ENCODE results near the gene PNMA6E.

PNMA6E gene

GRCh38 chrX:153384390-153384789 lies 16.8 kb downstream of the PNMA6E start:
- DNase-seq (ENCODE audit: low read depth): no peak

DNA sequence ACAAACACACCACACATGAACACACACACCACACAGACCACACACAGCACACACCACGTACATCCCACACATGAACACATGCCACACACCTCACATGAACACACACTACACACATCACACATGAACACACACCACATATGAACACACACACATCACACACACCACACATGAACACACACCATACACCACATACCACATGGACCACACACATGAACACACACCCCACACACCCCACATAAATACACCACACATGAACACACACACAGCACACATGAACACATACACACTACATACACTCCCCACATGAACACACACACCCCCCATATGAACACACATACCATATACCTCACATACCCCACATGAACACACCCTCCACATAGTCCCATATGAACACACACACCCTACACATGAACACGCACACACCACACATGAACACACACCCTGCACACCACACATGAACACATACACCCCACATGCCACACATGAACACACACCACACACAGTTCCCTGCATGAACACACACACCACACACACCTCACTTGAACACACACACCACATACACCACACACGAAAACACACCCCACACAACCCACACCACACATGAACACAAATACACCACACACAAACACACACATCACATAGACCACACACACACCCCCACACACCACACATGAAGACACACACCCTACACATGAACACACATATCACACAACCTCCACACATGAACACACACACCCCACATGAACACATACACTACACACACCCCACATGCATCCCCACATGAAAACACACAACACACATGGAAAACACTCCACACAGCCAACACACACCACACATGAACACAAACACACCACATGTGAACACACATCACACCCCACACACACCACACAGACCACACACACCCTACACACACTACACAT lies 18.3 kb downstream of the PNMA6E start:
- no peak for DNase-seq (ENCODE audit: low read depth)

- no peak for DNase-seq (ENCODE audit: low read depth)
Measured at GRCh38 chrX:153381684-153382532, 19.2 kb downstream of the PNMA6E start.

GRCh38 chrX:153380691-153381090 lies 20.5 kb downstream of the PNMA6E start:
- DNase-seq (ENCODE audit: low read depth): no peak

- DNase-seq (ENCODE audit: low read depth): no peak
Measured at GRCh38 chrX:153379971-153380581, 21.1 kb downstream of the PNMA6E start.

- no peak for DNase-seq (ENCODE audit: low read depth)
Measured at GRCh38 chrX:153379508-153379907, 21.6 kb downstream of the PNMA6E start.

DNA sequence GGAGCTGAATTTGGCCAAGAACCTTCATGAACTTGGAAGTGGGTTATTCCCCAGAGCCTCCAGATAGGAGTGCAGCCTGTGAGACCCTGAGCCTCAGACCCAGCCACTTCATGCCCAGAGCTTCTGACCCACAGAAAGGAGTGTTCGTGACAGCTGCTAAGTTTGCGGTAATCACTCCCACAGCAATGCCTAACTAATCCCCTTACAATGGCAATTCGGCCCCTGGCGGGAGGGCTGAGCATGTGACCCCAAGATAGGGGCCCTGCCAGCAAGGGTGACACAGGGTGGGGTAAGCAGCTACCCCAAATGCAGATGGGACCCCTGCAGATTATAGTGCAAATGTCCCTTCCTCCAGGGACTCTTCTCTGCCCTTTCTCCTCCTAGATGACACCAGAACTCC lies 22.5 kb downstream of the PNMA6E start:
- no peak for DNase-seq (ENCODE audit: low read depth)

GRCh38 chrX:153377727-153378126 lies 23.4 kb downstream of the PNMA6E start:
- DNase-seq (ENCODE audit: low read depth): no peak

DNA sequence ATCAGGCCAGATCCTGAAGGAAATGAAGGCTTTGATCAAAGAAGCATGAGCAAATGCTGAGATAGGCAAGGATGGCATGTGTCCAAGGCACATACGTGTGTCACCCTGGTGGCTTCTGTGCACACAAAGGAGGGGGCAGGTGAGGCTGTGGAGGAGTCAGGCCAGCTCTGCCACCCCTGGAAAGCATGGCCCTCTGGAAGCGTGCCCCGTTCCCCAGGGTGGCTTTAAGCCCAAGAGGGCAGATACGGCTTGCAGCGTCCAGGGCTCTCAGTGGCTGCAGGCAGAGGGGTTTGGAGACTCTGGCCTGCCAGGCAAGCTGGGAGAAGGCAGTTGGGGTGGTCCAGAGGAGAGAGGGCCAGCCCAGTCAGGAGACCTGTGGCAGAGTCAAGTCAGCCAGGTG lies 25.6 kb downstream of the PNMA6E start:
- no peak for DNase-seq (ENCODE audit: low read depth)

GRCh38 chrX:153374426-153374825 lies 26.7 kb downstream of the PNMA6E start:
- no peak for DNase-seq (ENCODE audit: low read depth)

GRCh38 chrX:153372949-153373348 lies 28.2 kb downstream of the PNMA6E start:
- DNase-seq (ENCODE audit: low read depth): no peak

- DNase-seq (ENCODE audit: low read depth): no peak
Measured at GRCh38 chrX:153371256-153371655, 29.9 kb downstream of the PNMA6E start.

GRCh38 chrX:153370293-153371055 lies 30.7 kb downstream of the PNMA6E start:
- DNase-seq (ENCODE audit: low read depth): no peak

DNA sequence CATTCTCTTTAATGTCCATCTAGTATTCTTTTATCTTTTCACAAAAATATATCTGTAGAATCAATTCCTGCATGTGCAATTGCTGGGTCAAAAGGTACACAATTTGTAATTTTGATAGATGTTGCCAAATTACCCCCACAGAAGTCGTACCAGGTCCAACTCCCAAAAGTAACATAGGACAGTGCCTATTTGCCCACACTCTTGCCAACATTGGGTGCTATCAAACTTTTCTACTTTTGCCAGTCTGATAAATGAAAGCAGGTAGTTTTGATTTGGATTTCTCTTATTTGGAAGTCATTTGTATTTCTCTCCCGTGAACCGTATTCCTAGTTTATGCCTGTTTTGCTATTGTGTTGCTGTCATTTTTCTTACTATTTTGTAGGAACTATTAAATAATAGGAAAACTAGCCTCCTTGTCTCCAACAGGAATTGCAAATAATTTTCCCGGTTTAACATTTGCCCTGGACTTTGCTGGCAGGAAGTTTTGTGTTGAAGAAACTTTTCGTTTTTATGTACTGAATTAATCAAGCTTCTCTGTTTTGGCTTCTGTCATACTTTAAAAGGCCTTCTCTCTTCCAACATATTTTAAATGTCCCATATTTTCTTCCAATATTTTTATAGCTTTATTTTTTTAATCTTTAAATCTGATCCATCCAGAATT lies 34.1 kb downstream of the PNMA6E start:
- DNase-seq (ENCODE audit: low read depth): no peak

DNA sequence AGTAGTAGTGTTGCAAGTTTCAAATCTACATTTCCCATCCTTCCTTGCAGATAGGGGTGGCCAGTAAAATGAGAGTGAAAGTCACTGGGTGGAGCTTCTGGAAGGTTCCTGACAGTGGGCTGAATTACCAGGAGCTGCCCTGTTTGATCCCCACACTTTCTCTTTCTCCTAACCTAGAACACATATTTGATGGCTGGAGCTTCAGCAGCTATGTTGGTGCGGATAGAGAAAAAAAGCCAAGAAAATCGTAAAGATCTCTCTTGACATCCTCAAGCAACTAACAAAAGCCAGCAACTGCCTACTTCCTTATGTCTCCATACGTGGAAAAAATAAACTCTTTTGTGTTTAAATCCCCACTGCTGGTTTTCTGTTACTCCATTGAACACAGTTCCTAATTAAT lies 35.0 kb downstream of the PNMA6E start:
- DNase-seq (ENCODE audit: low read depth): no peak

- no peak for DNase-seq (ENCODE audit: low read depth)
Measured at GRCh38 chrX:153365670-153366069, 35.5 kb downstream of the PNMA6E start.

GRCh38 chrX:153361781-153362397 lies 39.3 kb downstream of the PNMA6E start:
- no peak for DNase-seq (ENCODE audit: low read depth)

- DNase-seq (ENCODE audit: low read depth): no peak
Measured at GRCh38 chrX:153357877-153358276, 43.3 kb downstream of the PNMA6E start.

- DNase-seq (ENCODE audit: low read depth): no peak
Measured at GRCh38 chrX:153353416-153353815, 47.7 kb downstream of the PNMA6E start.

GRCh38 chrX:153352858-153353257 lies 48.3 kb downstream of the PNMA6E start:
- DNase-seq (ENCODE audit: low read depth): no peak

- DNase-seq (ENCODE audit: low read depth): no peak
Measured at GRCh38 chrX:153351981-153352380, 49.2 kb downstream of the PNMA6E start.

Measured in stimulated activated CD8-positive, alpha-beta memory T cell treated with anti-CD3 and anti-CD28 coated beads, Interleukin-7, amount 100 ng/mL, for 24 hours (primary cell).